Measurements from ENCODE around the gene CCDC47. TPM values are rescaled to one million over a fixed set of nuclear protein-coding genes. Genes with fewer than 3 reads are reported as not detected.
A peak's percentile ranks its signal among the peaks of the same experiment; 100 is the strongest.

CCDC47 gene
- total and polyA plus RNA-seq, 2 of the 13 experiments (the other 11 are each of a cell fraction or from before 2014, with no cell fraction given): 59.3 to 99.5 TPM

- peak; percentile 43; the same call in 1 of the 2 replicates for TF ChIP-seq MAF1 (CRISPR knock-in tag; IDR thresholded peaks at IDR 0.05; ENCODE audit: borderline replicate concordance)
- no peak; the same call in 1 of the 2 replicates for TF ChIP-seq GATA4 (IDR thresholded peaks at IDR 0.05; ENCODE audit: borderline replicate concordance, low read depth)
- TF ChIP-seq ZNF142 (CRISPR knock-in tag; IDR thresholded peaks at IDR 0.05): peak; percentile 73
- TF ChIP-seq NFE2 (CRISPR knock-in tag; IDR thresholded peaks at IDR 0.05): no peak
- TF ChIP-seq ZNF569 (CRISPR knock-in tag; IDR thresholded peaks at IDR 0.05; ENCODE audit: borderline replicate concordance): peak; percentile 92; the same call in 1 of the 2 replicates
- peak; percentile 86 for TF ChIP-seq ZEB1 (IDR thresholded peaks at IDR 0.05; ENCODE audit: insufficient replicate concordance, low read depth)
- peak; percentile 36 for TF ChIP-seq BORCS8-MEF2B (CRISPR knock-in tag; IDR thresholded peaks at IDR 0.05)
- TF ChIP-seq SKI (IDR thresholded peaks at IDR 0.05; ENCODE audit: partially characterized antibody): peak; percentile 67
- TF ChIP-seq NRL (CRISPR knock-in tag; IDR thresholded peaks at IDR 0.05; ENCODE audit: borderline replicate concordance): peak; percentile 82
- no peak; the same call in none of the 2 replicates for TF ChIP-seq THRA (CRISPR knock-in tag; IDR thresholded peaks at IDR 0.05; ENCODE audit: borderline replicate concordance)
- peak; percentile 69; the same call in 1 of the 2 replicates for TF ChIP-seq RFX5 (IDR thresholded peaks at IDR 0.05; ENCODE audit: low read depth, low read length)
- peak; percentile 93; the same call in 1 of the 2 replicates for TF ChIP-seq ZC3H13 (CRISPR knock-in tag; IDR thresholded peaks at IDR 0.05)
- TF ChIP-seq ZNF747 (CRISPR knock-in tag; IDR thresholded peaks at IDR 0.05; ENCODE audit: borderline replicate concordance): peak; percentile 82
- peak; percentile 55 for TF ChIP-seq HBP1 (CRISPR knock-in tag; IDR thresholded peaks at IDR 0.05; ENCODE audit: low read depth)
- TF ChIP-seq NCOA5 (CRISPR knock-in tag; IDR thresholded peaks at IDR 0.05): no peak
- peak; percentile 82 for TF ChIP-seq CHCHD3 (CRISPR knock-in tag; IDR thresholded peaks at IDR 0.05)
- TF ChIP-seq KLF9 (CRISPR knock-in tag; IDR thresholded peaks at IDR 0.05; ENCODE audit: low read depth): no peak; the same call in 1 of the 2 replicates
- 0 out of 2 replicates have a peak, but pooled peaks have one; percentile 17 for TF ChIP-seq SMYD3 (CRISPR knock-in tag; IDR thresholded peaks at IDR 0.05)
- peak; percentile 98 for TF ChIP-seq AGO1 (IDR thresholded peaks at IDR 0.05; ENCODE audit: low read depth, low read length, poor library complexity, severe bottlenecking)
- peak; percentile 93 for TF ChIP-seq PHF20 (CRISPR knock-in tag; IDR thresholded peaks at IDR 0.05)
- TF ChIP-seq SMARCE1 (IDR thresholded peaks at IDR 0.05; ENCODE audit: borderline replicate concordance): no peak
- no peak for TF ChIP-seq ARNT (IDR thresholded peaks at IDR 0.05)
These were observed at the start of gene CCDC47 (continued) for GRCh38 chr17:63773272-63774140.
